Activated T-helper 9 cell treated with anti-CD3 and anti-CD28 coated beads, Interleukin-2, amount 50 U/mL, for 16 hours (primary cell): ENCODE results near the gene KCTD1.

Source experiments
- DNase-seq: peaks from one replicate; pipeline ENCODE4 v3.0.0-alpha.2; 2020; ENCODE audit warnings: low read depth

KCTD1 gene

GRCh38 chr18:26549263-26550094 is 1.1 kb upstream of the KCTD1 start:
- DNase-seq, result no peak

- DNase-seq, result peak; percentile 21
Measured at GRCh38 chr18:26547646-26548414, 523 bp downstream of the KCTD1 start.

GRCh38 chr18:26546875-26547645 is 1.3 kb downstream of the KCTD1 start:
- DNase-seq, result no peak

- DNase-seq, result no peak
Measured at GRCh38 chr18:26546170-26546874, 2.0 kb downstream of the KCTD1 start.

GRCh38 chr18:26545335-26546123 is 2.8 kb downstream of the KCTD1 start:
- DNase-seq, result no peak

GRCh38 chr18:26544451-26544850 is 3.9 kb downstream of the KCTD1 start:
- DNase-seq, result no peak

GRCh38 chr18:26543373-26543772 is 5.0 kb downstream of the KCTD1 start:
- DNase-seq, result no peak

GRCh38 chr18:26540043-26540628 is 8.2 kb downstream of the KCTD1 start:
- no peak for DNase-seq

GRCh38 chr18:26538524-26538923 is 9.8 kb downstream of the KCTD1 start:
- DNase-seq, result no peak

- DNase-seq, result no peak
Measured at GRCh38 chr18:26536664-26537063, 11.7 kb downstream of the KCTD1 start.

- DNase-seq, result no peak
Measured at GRCh38 chr18:26536032-26536431, 12.3 kb downstream of the KCTD1 start.

- no peak for DNase-seq
Measured at GRCh38 chr18:26535630-26536029, 12.7 kb downstream of the KCTD1 start.

GRCh38 chr18:26532367-26533340 is 15.7 kb downstream of the KCTD1 start:
- no peak for DNase-seq

GRCh38 chr18:26531605-26532298 is 16.6 kb downstream of the KCTD1 start:
- no peak for DNase-seq

GRCh38 chr18:26526966-26527234 is 21.5 kb downstream of the KCTD1 start:
- DNase-seq, result no peak

- DNase-seq, result no peak
Measured at GRCh38 chr18:26526128-26526965, 22.0 kb downstream of the KCTD1 start.

- DNase-seq, result no peak
Measured at GRCh38 chr18:26524504-26525351, 23.6 kb downstream of the KCTD1 start.
